ENCODE measurements around the gene DHX40.

DNA sequence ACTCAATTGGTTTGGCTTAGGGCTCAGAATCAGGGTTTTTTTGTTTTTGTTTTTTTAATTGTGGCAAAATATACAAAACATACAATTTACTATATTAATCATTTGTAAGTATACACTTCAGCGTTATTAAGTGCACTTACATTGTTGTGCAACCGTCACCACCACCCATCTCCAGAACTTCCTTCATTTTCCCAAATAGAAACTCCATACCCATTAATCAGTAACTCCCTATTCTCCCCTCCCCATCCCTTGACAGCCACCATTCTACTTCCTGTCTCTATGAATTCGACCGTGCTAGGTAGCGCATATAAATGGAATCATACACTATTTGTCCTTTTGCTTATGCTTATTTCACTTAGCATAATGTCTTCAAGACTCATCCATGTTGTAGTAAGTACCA is 45.2 kb upstream of the DHX40 start:
- TF ChIP-seq, protein P1, sequence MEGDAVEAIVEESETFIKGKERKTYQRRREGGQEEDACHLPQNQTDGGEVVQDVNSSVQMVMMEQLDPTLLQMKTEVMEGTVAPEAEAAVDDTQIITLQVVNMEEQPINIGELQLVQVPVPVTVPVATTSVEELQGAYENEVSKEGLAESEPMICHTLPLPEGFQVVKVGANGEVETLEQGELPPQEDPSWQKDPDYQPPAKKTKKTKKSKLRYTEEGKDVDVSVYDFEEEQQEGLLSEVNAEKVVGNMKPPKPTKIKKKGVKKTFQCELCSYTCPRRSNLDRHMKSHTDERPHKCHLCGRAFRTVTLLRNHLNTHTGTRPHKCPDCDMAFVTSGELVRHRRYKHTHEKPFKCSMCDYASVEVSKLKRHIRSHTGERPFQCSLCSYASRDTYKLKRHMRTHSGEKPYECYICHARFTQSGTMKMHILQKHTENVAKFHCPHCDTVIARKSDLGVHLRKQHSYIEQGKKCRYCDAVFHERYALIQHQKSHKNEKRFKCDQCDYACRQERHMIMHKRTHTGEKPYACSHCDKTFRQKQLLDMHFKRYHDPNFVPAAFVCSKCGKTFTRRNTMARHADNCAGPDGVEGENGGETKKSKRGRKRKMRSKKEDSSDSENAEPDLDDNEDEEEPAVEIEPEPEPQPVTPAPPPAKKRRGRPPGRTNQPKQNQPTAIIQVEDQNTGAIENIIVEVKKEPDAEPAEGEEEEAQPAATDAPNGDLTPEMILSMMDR (IDR thresholded peaks at IDR 0.05) = no peak
- no peak for TF ChIP-seq POLR2A (IDR thresholded peaks at IDR 0.05)
- TF ChIP-seq POLR2AphosphoS5 (IDR thresholded peaks at IDR 0.05) = no peak
